Mammary epithelial cell (primary cell): ENCODE measurements around the gene ZDHHC5.

Source experiments
- EZH2 ChIP-seq: IDR thresholded peaks from 2 replicates; pipeline ENCODE4 v1.6.1; 2012; ENCODE audit warnings: low read length, inconsistent platforms, borderline replicate concordance
- TF ChIP-seq, protein P1 (sequence below), 2 donors: IDR thresholded peaks in 1 of 2; conservative IDR thresholded peaks in 1 of 2; 2 replicates each; pipeline ENCODE4 v1.5.1; 2011 to 2012; ENCODE audit warnings: inconsistent platforms in 2 of 2, low read length in 2 of 2, mild to moderate bottlenecking in 2 of 2, control low read depth in 1 of 2, low read depth in 1 of 2; ENCODE audit not compliant: insufficient read depth in 1 of 2; ENCODE audit errors: extremely low read depth in 1 of 2

GRCh38 chr11:57652662-57653061 is 15.3 kb upstream of the ZDHHC5 start:
- TF ChIP-seq, protein P1, sequence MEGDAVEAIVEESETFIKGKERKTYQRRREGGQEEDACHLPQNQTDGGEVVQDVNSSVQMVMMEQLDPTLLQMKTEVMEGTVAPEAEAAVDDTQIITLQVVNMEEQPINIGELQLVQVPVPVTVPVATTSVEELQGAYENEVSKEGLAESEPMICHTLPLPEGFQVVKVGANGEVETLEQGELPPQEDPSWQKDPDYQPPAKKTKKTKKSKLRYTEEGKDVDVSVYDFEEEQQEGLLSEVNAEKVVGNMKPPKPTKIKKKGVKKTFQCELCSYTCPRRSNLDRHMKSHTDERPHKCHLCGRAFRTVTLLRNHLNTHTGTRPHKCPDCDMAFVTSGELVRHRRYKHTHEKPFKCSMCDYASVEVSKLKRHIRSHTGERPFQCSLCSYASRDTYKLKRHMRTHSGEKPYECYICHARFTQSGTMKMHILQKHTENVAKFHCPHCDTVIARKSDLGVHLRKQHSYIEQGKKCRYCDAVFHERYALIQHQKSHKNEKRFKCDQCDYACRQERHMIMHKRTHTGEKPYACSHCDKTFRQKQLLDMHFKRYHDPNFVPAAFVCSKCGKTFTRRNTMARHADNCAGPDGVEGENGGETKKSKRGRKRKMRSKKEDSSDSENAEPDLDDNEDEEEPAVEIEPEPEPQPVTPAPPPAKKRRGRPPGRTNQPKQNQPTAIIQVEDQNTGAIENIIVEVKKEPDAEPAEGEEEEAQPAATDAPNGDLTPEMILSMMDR (conservative IDR thresholded peaks at IDR 0.05 in 1 of 2, IDR thresholded peaks at IDR 0.05 in 1 of 2; ENCODE audit: extremely low read depth in 1 of 2, insufficient read depth in 1 of 2, low read depth in 1 of 2, low read length in 2 of 2): no peak
- TF ChIP-seq EZH2: no peak
